ENCODE results near the gene P3R3URF.

The P3R3URF gene

GRCh38 chr1:46171871-46172270 is 4.4 kb downstream of the P3R3URF start:
- peak; percentile 55 for DNase-seq

DNA sequence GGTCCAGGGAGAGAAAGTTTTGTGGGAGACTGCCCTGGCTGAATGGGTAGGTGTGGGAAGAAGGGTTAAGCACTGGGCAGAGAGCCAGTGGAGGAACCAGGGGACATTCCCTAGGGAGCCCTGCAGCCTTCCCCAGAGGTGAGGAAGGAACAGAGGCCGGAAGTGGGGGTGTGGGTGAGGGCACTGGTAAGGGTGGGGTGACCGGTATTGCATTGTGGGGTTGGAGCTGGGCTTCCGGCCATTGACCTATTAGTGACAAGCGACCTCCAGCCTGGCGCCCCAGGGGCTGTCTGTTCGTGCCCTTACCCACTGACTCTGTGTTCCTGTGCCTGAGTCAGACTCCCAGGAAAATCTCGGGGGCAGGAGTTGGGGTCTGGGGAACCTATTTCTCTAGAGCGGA is 4.9 kb downstream of the P3R3URF start:
- DNase-seq: no peak

DNA sequence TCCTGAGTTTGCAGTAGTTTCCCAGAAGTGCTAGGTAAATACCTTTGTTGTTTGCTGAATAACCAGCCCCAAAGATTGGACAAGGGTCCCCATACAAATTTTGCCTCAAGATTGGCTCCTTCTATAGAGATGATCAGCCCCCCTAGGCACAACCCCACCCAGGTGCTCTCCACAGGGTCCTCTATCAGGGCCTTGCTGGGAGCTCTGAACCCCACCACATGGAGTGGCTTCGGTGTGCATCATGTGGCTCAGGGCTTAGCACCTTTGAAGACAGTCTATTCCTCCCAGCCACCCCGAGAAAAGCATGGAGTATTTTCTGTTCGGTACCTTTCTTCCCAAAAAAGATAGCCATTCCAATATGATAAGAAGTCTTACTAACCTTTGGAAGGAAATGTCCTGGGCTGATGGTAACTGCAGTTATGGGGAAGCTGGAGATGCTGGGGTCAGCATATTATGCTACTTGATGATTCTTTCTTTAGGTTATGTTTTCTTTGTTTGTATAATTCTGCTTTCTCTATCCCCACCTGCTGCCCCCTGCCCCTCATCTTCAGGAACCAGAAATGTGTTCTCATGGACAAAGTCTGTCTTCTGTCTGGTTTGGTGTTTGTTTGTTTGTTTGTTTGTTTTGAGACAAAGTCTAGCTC is 6.4 kb downstream of the P3R3URF start:
- DNase-seq: no peak

- DNase-seq: no peak
Observed at GRCh38 chr1:46168477-46168876, 7.8 kb downstream of the P3R3URF start.

- peak; percentile 66 for DNase-seq
Observed at GRCh38 chr1:46166521-46167462, 9.5 kb downstream of the P3R3URF start.

- no peak for DNase-seq
Observed at GRCh38 chr1:46160212-46160611, 16.1 kb downstream of the P3R3URF start.

- no peak for DNase-seq
Observed at GRCh38 chr1:46159516-46159915, 16.8 kb downstream of the P3R3URF start.

- no peak for DNase-seq
Observed at GRCh38 chr1:46158312-46159281, 17.7 kb downstream of the P3R3URF start.

DNA sequence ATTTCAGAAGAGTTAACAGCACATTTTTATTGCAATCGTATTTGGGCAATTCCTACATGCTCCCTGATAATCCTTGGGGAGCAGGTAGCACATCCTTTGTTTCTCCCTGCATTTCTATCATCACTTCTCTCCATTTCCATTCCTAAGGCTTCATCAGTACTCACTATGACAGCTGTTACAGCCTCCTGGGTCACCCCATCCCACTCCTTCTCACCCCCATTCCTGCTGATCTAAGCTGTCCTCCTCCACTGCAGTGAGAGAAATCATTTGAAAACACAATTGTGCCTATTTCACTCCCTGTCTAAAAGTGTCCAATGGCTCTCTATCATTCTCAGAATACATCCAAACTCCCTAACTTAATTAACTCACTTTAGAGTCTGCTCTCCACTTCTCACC is 18.4 kb downstream of the P3R3URF start:
- no peak for DNase-seq

DNA sequence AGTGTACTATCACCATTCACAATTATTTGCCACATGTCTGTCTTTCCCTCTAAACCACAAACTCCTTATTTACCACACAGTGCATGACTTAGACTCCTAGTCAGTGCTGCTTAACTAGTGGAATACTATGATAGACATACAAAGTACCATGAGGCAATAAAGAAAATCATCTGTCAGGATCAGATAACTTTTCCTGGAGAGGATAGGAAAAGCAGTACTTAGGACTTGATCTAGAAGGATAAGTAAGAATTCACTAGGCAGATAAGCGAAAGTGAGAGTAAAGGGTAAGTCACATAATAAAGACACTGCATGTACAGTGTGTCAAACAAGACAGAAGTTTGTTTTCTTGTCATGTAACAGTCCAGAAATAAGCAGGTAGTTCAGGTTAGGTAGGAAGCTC is 22.6 kb downstream of the P3R3URF start:
- no peak for DNase-seq

DNA sequence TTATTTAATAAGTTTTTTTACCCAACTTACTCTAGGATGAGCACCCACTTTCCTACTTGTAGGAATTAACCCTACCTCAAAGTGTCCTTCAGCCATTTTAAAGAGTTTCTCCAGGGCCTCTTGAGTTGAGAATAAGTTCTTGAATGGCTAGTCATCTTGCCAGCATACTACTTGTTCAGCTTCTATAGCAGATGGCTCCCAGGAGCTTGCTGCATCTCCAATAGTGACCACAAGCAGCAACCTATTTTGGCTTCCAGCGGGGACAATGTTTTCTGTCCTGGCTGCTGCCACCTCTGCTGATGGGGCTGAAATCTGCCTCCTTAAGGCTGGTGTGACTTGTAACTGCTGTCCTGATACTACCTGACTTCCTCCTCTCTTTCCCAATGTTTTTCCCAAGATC is 23.1 kb downstream of the P3R3URF start:
- no peak for DNase-seq

DNA sequence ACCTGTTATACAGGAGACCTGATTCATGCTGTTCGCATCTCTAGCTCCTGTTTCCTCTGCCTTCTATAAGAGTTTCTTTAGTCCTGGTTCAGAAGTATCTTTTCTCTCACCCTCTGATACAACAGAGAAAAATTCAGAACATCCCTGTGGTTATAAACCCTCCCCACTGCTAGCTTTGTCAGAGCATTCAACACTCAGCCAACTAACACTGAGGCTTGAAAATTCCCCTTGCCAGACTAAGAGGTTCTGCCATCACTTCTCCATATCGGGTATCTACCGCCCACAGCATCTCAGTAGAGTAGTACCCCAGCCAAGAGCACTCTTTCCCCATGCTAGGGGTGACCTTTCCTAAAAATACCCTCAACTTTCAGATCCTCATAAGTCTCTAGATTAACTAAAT is 24.3 kb downstream of the P3R3URF start:
- DNase-seq: no peak

GRCh38 chr1:46150085-46150484 is 26.2 kb downstream of the P3R3URF start:
- no peak for DNase-seq

DNA sequence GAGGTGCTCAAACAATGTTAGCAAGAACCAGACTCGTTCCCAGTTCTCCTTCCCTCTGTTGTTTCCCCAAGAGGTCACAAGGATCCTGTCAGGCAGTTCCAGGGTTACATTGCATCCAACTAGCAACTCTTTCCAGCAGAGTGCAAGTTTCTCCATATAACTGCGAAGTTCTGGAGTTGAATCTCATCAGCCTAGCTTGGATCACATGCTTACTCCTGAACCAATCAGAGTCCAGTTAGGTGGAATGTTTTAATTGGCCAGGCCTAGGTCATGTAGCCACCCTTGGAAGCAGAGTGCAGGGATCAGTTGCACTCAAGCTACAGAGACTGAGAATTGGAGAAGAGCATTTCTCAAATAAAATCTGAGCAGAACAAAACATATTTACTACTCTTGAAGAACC is 28.0 kb downstream of the P3R3URF start:
- DNase-seq: no peak

DNA sequence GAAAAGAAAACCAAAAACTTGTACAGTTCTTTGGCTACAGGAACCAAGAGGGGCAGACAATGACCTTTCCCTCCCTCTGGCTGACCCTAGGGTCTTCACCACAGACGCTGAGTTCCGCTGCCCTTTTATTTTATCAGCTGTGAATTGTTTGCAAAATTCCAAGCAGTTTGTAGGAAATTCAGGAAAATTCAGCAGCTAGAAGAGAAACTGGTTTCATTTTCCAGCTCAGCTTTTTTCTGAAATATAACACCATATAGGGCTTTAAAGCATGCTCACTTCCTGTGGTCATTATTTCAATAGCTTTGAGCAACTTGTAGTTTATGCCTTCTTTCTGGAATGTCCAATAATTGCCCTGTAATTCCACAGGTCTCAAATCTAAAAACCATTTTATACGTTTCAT is 38.4 kb downstream of the P3R3URF start:
- DNase-seq: no peak

- peak; percentile 47 for DNase-seq
Observed at GRCh38 chr1:46136711-46137110, 39.6 kb downstream of the P3R3URF start.

DNA sequence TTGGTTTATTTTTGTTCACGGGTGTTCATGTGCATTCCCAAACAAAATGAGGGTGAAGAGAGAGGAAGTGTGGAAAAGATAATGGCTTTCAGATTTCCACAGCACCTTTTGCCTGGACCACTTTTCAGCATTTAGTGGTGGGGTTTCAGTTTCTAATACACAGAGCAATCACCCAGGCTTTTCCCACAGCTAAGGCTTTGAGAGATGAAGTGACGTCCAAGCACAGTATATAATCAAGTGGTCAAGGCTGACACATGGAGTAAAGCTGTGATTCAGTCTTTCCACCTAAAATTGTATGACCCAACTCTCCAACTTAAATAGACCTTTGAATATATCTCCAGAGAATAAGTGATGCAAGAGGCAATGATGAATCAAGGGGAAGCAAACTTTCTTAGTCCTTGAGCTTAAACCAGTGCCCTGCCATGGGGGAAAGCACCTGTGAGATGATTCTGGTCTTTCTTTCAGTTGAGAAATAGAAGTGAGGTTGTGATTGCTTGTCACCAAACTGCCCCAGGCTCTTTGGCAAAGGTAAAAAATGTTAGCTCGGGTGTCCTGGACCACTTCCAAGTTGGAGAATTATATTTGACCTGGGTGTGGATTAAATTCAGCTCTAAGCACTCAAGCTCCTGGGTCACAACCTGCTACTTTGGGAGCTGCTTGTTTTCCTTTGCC is 41.5 kb downstream of the P3R3URF start:
- no peak for DNase-seq

DNA sequence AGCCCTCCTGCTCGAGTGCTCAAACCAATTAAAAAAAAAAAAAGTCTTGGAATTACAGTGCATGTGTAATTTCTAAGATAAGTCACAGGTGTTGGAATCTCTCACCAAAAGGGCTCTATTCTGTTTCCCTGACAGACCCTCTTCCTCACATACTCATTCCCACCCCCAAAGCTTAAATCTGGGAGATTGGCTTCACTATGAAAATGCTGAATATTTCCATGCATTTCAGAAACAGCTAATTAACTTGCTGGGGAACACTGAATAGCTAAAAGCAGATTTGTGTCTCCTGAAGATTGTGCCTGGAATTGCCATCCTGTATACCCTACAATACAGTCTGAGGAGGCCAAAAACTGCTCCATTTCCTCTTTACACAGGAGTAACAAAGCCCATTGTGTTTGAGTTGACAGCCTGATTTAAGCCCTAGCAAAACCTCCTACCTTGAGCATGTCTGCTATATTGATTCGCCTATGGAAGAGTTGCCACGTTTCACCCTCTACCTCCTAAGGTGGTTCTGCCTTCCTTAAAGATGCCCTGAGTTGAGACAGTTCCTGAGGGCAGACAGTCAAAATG is 42.4 kb downstream of the P3R3URF start:
- no peak for DNase-seq

- no peak for DNase-seq
Observed at GRCh38 chr1:46133181-46133658, 43.1 kb downstream of the P3R3URF start.

DNA sequence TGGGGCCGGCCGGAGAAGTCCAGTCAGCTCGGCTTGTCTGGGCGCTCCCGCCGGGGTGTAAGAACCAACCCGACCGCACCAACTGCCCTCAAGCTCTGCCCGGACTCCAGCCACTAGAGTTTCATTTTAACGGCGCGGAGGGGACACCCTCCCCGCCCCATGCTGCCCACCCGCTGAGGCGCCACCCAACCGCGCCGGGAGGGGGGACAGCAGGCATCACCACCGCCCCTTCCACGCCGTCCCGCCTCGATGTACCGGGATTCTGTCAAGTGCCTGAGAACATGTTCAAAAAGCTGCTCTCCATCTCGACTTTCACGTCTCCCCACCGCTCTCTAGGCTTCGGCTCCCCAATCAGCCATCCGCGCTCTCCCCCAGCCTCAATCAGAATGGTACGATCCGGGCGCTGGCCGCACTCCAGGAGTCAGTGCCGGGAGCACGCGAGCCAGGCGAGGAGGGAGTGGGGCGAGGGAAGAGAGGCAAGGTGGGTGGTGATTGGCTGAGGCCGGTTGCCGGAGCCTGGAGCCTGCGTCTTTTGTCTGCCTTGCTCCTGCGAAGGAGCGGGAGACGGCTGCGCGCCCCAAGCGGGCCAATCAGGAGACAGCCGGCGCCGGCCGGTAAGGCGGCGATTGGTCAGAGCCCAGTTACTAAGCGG is 43.6 kb downstream of the P3R3URF start, which contains the start of gene PIK3R3:
Gene PIK3R3, minus strand, starts transcription at position 101 of the 652 bp plus-strand sequence. CDS start 677 bp downstream, outside the sequence.
- peak; percentile 99 for DNase-seq

All from retina (tissue), 1 donor.